ENCODE results near the gene PPP1R15A. TPM values are rescaled to one million over a fixed set of nuclear protein-coding genes. Genes with fewer than 3 reads are reported as not detected.
"Not testable (repeated sequence)": the region's sequence is repeated elsewhere in the genome, so short reads cannot be mapped to it uniquely, and the experiment has no call there.

Gene PPP1R15A
- total and polyA plus RNA-seq, 2 experiments from 2014 or later = 14.0 to 15.8 TPM

- no peak for TF ChIP-seq CTCF (conservative IDR thresholded peaks at IDR 0.05; ENCODE audit: low read depth in 2 of 2)
Observed at GRCh38 chr19:48918071-48918470, 45.9 kb downstream of the PPP1R15A start (continued).

- Histone ChIP-seq H3K4me3 (no peak overlapping the region), H3K36me3 (ENCODE audit: insufficient read depth) (peaks cover 12% of the 10 kb centered on the region; the same call in 1 of the 2 replicates), H3K79me2 (replicated peaks; ENCODE audit: insufficient read depth) (no peaks in the 10 kb centered on the region), H3K27me3 (ENCODE audit: insufficient read depth) (no peaks in the 10 kb centered on the region), H3K4me1 (ENCODE audit: insufficient read depth) (no peaks in the 10 kb centered on the region), H3K4me2 (no peak overlapping the region), H2AFZ (no peak overlapping the region), H4K20me1 (replicated peaks; ENCODE audit: insufficient read depth) (peaks cover 3% of the 10 kb centered on the region), H3F3A (replicated peaks; ENCODE audit: low read depth) (0 out of 2 replicates have a peak, but pooled peaks cover 8% of the 10 kb centered on the region), H3K27ac (ENCODE audit: low read depth) (no peak overlapping the region), H3K9me2 (ENCODE audit: insufficient read depth) (no peaks in the 10 kb centered on the region)
- H3K4me1 Mint-ChIP-seq = no peaks in the 10 kb centered on the region
- no peak overlapping the region for H3K4me3 Mint-ChIP-seq
- ATAC-seq = peak; percentile 98
- H3K27me3 Mint-ChIP-seq (ENCODE audit: insufficient read depth, low read depth, poor library complexity) = peaks cover 4% of the 10 kb centered on the region
- no peaks in the 10 kb centered on the region for H3K9me3 Mint-ChIP-seq
- peaks cover 26% of the 10 kb centered on the region for H3K36me3 Mint-ChIP-seq (ENCODE audit: low read depth)
- TF ChIP-seq NANOG (IDR thresholded peaks at IDR 0.05; ENCODE audit: borderline replicate concordance) (no peak), CREB1 (CRISPR knock-in tag; IDR thresholded peaks at IDR 0.05; ENCODE audit: low read depth) (peak; percentile 34; the same call in 1 of the 2 replicates), ZNF462 (CRISPR knock-in tag; IDR thresholded peaks at IDR 0.05) (no peak), ETS1 (IDR thresholded peaks at IDR 0.05) (peak; percentile 99)
- no peak overlapping the region for H3K27ac Mint-ChIP-seq
- DNase-seq (ENCODE audit: low spot score) = peak; percentile 92
Observed at GRCh38 chr19:48918801-48919247, 46.6 kb downstream of the PPP1R15A start.

GRCh38 chr19:48919271-48919670 lies 47.0 kb downstream of the PPP1R15A start:
- H3K4me3 ChIP-seq; H3F3A ChIP-seq (replicated peaks; ENCODE audit: low read depth); DNase-seq (ENCODE audit: low spot score); H3K4me1 ChIP-seq (ENCODE audit: insufficient read depth); H3K27ac ChIP-seq (ENCODE audit: low read depth); H3K4me2 ChIP-seq; H3K9me2 ChIP-seq (ENCODE audit: insufficient read depth); H3K79me2 ChIP-seq (replicated peaks; ENCODE audit: insufficient read depth); H3K4me3 Mint-ChIP-seq; H3K27ac Mint-ChIP-seq; H3K36me3 ChIP-seq (ENCODE audit: insufficient read depth); H2AFZ ChIP-seq; H3K27me3 ChIP-seq (ENCODE audit: insufficient read depth); H3K4me1 Mint-ChIP-seq; H3K27me3 Mint-ChIP-seq (ENCODE audit: insufficient read depth, low read depth, poor library complexity); H3K9me3 Mint-ChIP-seq; ATAC-seq; H4K20me1 ChIP-seq (replicated peaks; ENCODE audit: insufficient read depth): not testable (repeated sequence)
- H3K36me3 Mint-ChIP-seq (ENCODE audit: low read depth) = peaks cover 23% of the 10 kb centered on the region
